GM21447 (cell line): ENCODE results near the gene ZNF75A.

Experiments
- ATAC-seq: cut with Tn5 transposase; IDR thresholded peaks from one replicate; pipeline ENCODE4 v1.9.1; 2021; ENCODE audit not compliant: unreplicated experiment

Gene ZNF75A

DNA sequence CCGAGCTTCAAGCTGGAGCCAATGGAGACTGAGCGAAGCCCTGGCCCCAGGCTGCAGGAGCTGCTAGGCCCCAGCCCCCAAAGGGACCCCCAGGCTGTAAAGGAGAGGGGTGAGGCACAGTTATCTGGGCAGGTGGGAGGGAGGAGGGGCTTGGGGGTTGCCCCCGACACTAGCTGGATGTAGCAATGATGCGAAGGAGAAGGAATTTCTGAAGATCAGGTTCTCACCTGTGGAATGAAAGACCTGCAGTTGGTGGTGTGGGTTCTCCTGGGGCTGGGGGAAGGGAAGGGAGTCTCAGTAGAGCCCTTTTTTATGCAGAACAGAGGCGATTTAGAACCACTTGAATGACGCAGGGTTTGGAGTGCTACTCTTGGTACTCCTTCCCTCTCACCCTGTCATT lies 20.2 kb upstream of the ZNF75A start:
- no peak for ATAC-seq

DNA sequence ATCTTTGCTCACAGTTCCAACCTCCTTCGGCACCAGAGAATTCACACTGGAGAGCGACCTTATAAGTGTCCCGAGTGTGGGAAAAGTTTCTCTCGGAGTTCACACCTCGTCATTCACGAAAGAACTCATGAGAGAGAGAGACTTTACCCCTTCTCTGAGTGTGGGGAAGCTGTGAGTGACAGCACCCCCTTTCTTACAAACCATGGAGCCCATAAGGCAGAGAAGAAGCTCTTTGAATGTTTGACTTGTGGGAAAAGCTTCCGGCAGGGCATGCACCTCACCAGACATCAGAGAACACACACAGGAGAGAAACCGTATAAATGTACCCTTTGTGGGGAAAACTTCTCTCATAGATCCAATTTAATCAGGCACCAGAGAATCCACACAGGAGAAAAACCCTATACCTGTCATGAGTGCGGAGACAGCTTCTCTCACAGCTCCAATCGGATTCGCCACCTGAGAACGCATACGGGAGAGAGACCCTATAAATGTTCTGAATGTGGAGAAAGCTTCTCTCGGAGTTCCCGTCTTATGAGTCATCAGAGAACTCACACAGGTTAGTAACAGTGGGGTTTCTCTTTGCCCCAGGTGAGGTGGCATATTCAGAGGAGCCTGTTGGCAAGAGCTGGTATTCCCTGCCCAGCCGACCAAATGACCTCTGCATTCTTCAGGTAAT lies 15.2 kb upstream of the ZNF75A start:
- no peak for ATAC-seq

DNA sequence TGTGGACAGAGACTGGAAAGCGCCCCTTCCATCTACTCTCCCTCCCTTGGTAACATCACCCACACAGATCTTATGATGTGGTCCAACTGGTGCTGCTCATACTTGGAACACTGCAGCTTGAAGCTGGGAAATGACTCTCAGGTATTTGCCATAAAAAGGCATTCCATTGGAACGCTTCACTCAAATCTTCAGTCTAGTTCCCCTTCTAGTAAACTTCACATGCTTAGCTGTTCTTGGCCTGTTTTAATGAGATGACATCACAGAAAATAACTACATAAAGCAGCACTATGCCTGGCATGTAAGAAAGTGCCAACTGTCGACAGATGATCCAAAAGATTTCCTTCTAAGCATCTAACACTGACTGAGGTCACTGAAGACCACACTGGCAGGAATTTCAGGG lies 12.7 kb upstream of the ZNF75A start:
- no peak for ATAC-seq

DNA sequence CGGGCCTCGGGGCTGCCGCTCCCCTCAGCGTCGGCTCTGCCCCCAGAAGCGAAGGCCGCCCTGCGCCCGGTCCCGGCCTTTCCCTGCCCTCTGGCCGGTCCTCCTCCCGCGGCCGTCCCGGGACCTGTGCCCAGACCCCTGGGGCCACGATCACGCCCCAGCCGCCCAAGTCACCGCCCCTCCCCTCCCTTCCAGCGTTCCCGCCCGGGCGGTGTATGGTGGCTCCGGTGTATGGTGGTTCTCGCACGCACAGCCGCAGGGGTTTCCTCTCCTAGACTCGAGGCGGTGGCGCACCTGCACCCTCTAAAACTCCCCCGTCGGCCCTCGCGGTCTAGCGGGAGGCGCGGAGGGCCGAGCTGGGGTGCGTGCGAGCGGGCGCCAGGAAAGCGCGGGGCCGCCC lies 10.1 kb upstream of the ZNF75A start:
- ATAC-seq, result no peak

DNA sequence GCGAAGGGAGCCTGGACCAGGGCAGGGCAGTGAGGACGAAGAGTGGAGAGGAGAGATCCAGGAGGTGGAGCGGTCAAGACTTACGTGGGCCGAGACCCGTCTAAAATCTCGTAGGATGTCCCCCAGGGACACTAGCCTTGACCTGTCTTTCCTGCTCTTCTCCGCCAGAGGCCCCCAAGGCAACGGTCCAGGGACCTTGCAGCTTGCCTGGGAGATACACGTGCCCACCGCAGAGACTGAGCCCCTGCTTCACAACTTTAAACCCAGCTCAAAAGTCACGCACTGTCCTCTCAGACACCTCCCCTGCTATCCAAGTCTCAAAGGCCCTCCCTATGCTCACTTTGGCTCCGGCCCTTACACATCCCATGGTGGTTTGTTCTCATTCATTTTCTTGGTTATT lies 9.5 kb upstream of the ZNF75A start:
- ATAC-seq, result no peak

DNA sequence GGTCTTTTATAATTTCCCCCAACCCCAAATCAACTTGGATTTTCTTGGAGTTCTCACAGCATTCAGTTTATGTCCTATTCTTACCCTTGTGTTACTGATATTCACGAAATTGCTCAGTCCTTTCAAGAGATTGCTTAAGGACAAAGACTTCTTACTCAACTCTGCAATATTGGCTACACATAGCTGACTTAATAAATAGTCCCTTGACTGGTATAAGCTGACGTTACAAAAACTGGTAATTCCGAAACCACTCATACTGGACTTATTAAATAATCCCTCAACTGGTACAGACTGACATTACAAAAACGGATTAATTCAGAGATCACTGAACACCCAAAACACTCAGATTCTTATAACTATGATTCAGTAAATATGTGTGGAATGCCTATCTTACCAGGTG lies 927 bp upstream of the ZNF75A start:
- ATAC-seq, result no peak

DNA sequence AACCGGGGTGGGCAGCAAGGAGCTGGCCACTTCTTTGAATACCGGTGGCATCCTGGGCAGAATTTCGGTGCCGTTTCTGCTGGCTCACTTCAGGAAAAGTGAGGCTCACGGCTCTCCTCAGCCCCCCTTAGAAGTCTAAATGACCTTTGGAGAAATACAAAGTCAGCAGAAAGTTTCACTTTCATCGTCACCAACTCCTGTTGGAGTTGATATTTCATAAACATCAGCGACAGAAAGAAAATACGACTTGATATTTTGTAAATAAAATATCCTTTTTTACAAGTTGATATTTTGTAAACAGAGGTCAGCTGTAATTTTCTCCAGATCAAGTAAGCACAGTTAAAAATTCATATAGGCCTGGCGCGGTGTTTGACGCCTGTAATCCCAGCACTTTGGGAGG lies 781 bp downstream of the ZNF75A start:
- no peak for ATAC-seq

DNA sequence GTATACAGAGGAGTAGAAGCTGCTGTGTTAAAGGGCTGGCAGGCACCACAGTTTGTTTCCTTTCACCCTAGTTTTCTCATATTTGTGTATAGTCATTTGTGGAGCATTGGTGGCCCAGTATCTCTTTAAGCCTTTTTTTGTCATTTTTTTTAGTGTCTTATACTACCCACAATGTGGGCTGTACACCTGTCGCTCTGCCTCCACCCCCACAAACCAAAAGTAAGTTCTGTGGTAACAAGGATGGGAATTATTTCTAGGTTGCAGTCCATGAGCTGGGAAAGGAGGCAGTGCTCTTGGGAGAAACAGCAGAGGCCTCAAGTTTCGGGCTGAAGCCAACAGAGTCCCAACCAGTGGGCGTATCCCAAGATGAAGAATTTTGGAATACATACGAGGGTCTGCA lies 6.2 kb downstream of the ZNF75A start:
- ATAC-seq, result no peak

DNA sequence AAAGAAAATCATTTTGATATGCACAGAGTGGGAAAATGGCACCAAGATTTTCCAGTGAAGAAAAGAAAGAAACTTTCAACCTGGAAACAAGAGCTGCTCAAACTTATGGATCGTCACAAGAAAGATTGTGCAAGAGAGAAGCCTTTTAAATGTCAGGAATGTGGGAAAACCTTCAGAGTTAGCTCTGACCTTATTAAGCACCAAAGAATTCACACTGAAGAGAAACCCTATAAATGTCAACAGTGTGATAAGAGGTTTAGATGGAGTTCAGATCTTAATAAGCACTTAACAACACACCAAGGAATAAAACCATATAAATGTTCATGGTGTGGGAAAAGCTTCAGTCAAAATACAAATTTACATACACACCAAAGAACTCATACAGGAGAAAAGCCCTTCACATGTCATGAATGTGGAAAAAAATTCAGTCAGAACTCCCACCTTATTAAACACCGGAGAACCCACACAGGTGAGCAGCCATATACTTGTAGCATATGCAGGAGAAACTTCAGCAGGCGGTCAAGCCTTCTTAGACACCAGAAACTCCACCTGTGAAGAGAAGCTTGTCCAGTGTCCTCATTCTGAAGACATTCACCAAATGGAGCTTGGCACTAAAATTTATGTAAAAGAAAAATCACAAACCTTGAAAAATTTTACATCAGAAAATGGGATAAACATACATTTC lies 12.2 kb downstream of the ZNF75A start:
- no peak for ATAC-seq

DNA sequence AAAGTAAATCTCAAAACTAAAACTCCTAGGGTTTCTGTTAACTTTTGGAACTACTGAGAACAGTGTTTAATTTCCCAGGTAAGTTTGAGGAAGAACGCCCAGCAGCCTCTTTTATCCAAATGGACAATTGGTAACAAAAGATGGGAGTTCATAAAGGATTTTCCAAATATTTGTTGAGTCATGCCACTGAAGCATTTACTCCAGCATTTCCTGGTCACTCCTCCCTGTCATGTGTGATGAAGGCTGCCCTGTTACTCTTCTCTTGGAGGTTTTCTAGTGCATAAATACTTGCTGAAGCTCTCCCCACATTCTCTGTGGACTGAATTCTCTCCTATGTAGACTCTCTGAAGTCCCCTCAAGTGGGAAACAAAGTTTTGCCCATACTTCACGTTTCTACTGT lies 16.5 kb downstream of the ZNF75A start:
- ATAC-seq, result no peak

DNA sequence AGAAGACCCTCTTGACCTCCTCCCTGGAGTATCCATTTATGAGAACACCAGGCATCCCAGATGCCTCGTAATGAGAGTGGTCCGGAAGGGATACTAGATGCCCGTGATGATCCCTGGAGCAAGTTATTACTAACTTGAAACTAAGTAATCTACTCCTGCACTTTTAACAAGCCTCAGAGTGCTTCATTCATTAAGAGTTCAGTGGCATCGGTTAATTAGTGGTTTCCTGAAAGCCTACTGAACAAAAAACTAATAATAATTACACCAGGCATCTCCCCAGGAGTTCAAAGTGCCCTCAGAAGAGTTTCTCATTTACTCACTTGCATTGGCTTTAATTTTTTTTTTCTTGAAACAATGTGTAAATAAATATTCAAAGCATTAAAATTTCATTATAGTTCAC lies 22.2 kb downstream of the ZNF75A start:
- ATAC-seq, result no peak

DNA sequence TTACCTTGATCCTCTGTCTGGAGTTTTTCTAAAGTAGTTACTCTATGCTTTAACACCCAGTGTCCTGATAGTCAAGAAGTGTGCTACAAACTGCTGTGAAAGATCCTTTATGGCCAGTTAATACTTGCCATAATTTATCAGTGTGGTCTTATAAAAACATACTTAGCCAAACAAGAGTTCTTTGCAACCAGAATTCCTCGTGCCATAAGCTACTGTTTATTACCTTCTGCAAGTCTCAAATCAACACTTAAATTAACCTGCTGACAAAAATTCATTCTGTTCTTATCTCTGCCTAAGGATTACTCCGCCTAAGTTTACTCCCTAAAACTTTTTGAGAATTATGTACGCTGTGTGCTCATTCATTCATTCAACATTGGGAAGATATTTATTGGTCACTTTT lies 22.8 kb downstream of the ZNF75A start:
- ATAC-seq, result no peak

DNA sequence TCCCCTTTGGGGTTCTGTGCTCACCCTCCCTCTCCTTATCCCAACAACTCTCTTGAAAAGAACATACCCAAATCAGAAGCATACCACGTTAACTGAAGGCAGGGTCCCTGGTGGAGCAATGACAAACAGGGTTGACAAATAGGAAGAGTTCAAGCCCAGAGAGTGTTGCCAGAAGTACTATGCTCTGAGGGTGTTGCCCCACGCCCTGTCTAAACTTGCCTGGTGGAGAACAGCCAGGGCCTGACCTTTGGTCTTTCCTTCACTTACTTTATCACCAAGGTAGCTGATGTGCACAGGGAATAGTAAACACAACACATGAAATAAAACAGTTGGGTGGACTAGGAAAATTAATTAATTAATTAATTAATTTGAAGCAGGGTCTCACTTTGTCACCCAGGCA lies 23.3 kb downstream of the ZNF75A start:
- no peak for ATAC-seq

DNA sequence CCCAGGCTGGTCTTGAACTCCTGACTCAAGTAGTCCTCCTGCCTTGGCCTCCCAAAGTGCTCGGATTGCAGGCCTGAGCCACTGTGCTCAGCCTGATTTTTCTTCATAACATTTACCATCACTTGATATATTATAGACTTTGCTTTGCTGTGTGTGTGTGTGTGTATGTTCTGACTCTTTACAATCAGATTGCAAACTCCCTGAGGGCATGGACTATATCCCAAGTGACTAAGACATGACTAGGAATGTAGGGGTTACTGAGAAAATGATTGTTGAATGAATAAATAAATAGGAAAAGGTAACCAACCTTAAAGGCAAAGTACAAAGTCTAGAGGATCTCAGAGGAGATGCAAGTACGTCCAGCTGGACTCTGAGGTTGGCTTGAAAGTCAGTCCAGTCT lies 40.7 kb downstream of the ZNF75A start:
- no peak for ATAC-seq

DNA sequence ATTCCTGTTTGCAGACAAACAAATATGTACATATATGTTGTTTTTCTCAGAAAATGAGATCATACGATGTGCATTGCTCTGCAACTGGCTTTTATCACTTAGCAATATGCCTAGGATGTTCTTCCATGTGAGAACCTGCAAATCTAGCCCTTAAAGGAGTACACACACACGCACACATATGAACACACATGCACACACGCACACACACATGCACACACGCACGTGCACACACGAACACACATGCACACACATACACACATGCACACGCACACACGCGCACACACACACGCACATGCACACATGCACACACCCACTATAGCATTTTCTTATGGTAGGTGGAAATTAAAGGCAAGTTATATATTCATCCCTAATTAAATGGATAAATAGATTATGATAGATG lies 42.3 kb downstream of the ZNF75A start:
- ATAC-seq, result no peak

DNA sequence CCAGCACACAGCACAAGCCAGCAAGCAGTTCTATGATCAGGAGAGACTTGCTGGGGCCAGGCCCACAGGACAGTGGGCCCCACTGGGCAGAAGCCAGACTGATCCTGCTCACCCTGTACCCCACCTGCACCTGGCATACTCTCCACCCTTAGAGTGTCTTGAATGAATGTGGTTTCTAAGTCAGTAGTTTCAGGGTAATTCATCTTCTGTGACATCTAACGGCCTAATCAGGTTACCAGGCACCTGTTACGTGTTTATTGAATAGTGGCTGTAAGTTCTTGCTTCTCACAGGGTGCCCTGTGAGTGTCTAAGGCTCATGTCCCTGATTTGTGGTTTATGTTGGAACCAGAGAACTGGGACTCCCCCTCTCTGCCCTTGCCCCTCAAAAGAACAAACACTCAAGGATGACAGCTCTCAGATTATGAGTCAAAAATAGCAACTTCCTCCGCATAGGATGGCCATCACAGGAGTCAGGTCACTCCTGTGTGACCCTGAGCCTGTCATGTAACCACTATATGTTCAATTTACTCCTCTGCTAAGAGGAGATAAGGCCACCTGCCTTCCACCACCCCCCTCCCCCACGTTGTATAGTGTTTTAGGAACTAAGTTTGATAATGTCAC lies 43.4 kb downstream of the ZNF75A start:
- ATAC-seq, result no peak

DNA sequence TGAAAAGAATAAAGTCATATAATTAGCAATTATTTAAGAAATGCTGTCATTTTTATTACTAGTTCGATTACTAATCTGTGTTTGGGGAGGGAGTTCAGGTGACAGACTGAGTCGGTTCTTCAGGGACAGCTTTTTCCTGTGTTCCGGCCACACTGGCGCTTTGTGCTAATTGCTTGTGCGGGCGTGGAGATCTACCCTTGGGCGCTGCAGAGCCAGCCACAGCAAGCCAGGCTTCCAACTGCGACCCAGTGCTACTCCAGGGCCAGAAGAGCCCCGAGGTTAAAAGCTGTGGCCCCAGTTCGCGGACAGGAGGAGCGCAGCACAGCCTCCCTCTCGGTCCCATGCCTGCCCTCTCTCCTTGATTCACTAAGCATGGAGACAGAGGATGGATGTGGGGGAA lies 43.9 kb downstream of the ZNF75A start:
- no peak for ATAC-seq

DNA sequence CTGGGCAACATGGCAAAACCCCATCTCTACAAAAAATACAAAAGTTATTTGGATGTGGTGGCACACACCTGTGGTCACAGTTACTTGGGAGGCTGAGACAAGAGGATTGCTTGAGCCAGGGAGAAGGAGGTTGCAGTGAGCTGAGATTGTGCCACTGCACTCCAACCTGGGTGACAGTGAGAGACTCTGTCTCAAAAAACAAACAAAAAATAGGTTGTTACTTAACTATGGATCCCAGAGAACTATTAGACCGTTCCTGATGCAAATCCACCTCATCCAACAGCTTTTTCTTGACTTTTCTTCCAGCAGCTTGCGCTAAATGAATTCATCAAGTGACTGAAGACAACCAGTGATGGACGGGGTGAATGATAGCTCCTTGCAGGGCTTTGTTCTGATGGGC lies 50.3 kb downstream of the ZNF75A start, which contains the start of gene OR2C1:
OR2C1 (plus strand) TSS at position 301 of the 400 bp plus-strand sequence; CDS start at position 353, 52 bp downstream.
- ATAC-seq, result no peak

DNA sequence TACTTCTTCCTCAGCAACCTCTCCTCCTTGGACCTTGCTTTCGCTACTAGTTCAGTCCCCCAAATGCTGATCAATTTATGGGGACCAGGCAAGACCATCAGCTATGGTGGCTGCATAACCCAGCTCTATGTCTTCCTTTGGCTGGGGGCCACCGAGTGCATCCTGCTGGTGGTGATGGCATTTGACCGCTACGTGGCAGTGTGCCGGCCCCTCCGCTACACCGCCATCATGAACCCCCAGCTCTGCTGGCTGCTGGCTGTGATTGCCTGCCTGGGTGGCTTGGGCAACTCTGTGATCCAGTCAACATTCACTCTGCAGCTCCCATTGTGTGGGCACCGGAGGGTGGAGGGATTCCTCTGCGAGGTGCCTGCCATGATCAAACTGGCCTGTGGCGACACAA lies 50.8 kb downstream of the ZNF75A start:
- ATAC-seq, result no peak

DNA sequence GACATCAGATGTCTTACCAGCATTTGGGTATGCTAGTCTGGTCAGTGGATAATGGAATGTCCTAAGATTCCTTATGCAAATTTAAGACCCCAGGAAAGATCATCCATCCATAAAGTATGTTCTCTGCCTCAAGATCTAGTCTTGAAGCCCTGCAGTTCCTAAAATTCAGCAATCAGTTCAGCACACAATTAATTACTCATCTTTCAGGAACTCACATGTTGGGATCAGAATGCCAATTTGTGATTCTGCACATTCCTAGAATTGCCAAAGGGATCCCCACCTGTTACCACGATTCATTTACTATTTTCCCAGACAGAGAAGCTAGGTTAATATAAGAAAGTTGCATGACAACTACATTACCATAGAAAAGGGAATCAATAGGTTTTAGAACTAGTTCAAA lies 53.6 kb downstream of the ZNF75A start:
- ATAC-seq, result no peak

DNA sequence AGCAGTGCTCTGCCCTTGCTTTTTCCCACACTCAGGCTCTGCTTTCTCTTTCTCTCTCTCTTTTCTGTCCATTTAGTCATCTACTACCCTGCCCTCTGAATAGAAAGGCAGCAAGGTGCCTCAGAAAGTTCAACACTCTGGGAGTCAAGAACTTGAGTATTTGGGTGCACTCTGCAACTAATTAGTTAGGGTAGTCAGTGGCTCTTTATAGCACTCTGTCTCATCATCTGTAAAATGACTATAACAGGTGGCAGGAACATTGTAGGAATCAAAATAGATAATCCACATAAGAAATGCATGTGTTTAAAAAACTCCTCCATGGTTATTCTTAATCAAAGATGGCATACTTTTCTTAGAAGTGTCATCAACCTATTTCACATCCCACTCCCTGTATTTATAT lies 57.6 kb downstream of the ZNF75A start:
- ATAC-seq, result no peak

DNA sequence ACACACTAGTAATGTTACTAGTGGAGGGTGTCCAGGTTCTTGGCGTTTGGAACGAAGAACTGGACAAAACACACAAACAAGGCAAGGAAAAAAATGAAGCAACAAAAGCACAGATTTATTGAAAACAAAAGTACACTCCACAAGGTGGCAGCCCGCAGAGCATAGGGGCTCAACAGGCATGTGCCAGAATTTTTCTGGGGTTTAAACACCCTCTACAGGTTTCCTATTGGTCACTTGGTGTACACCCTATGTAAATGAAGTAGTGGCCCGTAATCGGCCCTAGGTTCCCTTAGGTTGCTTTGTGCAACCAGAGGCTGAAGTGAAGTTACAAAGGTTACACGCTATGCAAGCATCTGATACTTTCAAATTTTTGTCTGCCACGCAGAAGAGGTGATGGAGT lies 58.5 kb downstream of the ZNF75A start:
- no peak for ATAC-seq
